WTC11 (cell line): Measurements from ENCODE around the gene PDK4. TPM values are rescaled to one million over a fixed set of nuclear protein-coding genes. Genes with fewer than 3 reads are reported as not detected.
A peak's percentile ranks its signal among the peaks of the same experiment; 100 is the strongest.

ENCODE experiments used
- ATAC-seq: fragments of 200-7000 bp; cut with Tn5 transposase; 2 replicates; pipeline ENCODE4 v1.10.0; 2021; ENCODE audit warnings: mild to moderate bottlenecking, moderate library complexity
- CTCF ChIA-PET: fragments of 300-600 bp; sonication (Branson Sonifier 250); formaldehyde crosslinking; loops from one replicate; lab custom pipeline; 2021; ENCODE audit warnings: antibody characterized with exemption; lab: Charles Lee
- POLR2A ChIA-PET: fragments of 350-600 bp; sonication (Branson Sonifier 250); formaldehyde crosslinking; loops from one replicate; lab custom pipeline; 2021; ENCODE audit warnings: antibody characterized with exemption; lab: Charles Lee
- DNase-seq: peaks from one replicate; pipeline ENCODE4 v3.0.0; 2021; ENCODE audit warnings: low spot score
- H3K27ac Mint-ChIP-seq: 2 replicates; pipeline ENCODE4 v1.8.0; 2021; ENCODE audit warnings: mixed read lengths
- H3K27me3 Mint-ChIP-seq: 2 replicates; pipeline ENCODE4 v1.8.0; 2021; ENCODE audit warnings: low read depth, mild to moderate bottlenecking, moderate library complexity, mixed read lengths
- H3K36me3 Mint-ChIP-seq: 2 replicates; pipeline ENCODE4 v1.8.0; 2021; ENCODE audit warnings: mixed read lengths
- H3K4me1 Mint-ChIP-seq: 2 replicates; pipeline ENCODE4 v1.8.0; 2022; ENCODE audit warnings: mixed read lengths
- H3K4me3 Mint-ChIP-seq: 2 replicates; pipeline ENCODE4 v1.8.0; 2021; ENCODE audit warnings: mild to moderate bottlenecking, moderate library complexity, mixed read lengths
- H3K9me3 Mint-ChIP-seq: 2 replicates; pipeline ENCODE4 v1.8.0; 2021; ENCODE audit warnings: mixed read lengths
- ARID4B ChIP-seq: sonication (generic); formaldehyde crosslinking; IDR thresholded peaks from 2 replicates; pipeline ENCODE4 v1.8.0; 2023; ENCODE audit warnings: missing genetic modification reagents, mild to moderate bottlenecking, borderline replicate concordance
- ATF1 ChIP-seq: sonication (generic); formaldehyde crosslinking; IDR thresholded peaks from 2 replicates; pipeline ENCODE4 v1.8.1; 2023; ENCODE audit warnings: mild to moderate bottlenecking, moderate library complexity, missing genetic modification reagents
- ESRRA ChIP-seq: sonication (generic); formaldehyde crosslinking; IDR thresholded peaks from 2 replicates; pipeline ENCODE4 v1.8.1; 2022; ENCODE audit warnings: mild to moderate bottlenecking, missing genetic modification reagents, borderline replicate concordance
- FOXK1 ChIP-seq: sonication (generic); formaldehyde crosslinking; IDR thresholded peaks from 2 replicates; pipeline ENCODE4 v1.8.0; 2022; ENCODE audit warnings: mild to moderate bottlenecking, moderate library complexity, missing genetic modification reagents
- GABPB1 ChIP-seq: sonication (generic); formaldehyde crosslinking; IDR thresholded peaks from 2 replicates; pipeline ENCODE4 v1.8.1; 2023; ENCODE audit warnings: mild to moderate bottlenecking, missing genetic modification reagents
- GRHL2 ChIP-seq: fragments of 250-450 bp; sonication (Bioruptor Pico); IDR thresholded peaks from 2 replicates; pipeline ENCODE4 v1.8.0; 2022; ENCODE audit warnings: mild to moderate bottlenecking, moderate library complexity; ENCODE audit not compliant: insufficient replicate concordance, severe bottlenecking
- HMGXB4 ChIP-seq: sonication (generic); formaldehyde crosslinking; IDR thresholded peaks from 2 replicates; pipeline ENCODE4 v1.8.1; 2023; ENCODE audit warnings: mild to moderate bottlenecking, moderate library complexity, missing genetic modification reagents
- KAT7 ChIP-seq: sonication (generic); formaldehyde crosslinking; IDR thresholded peaks from 2 replicates; pipeline ENCODE4 v1.8.1; 2023; ENCODE audit warnings: missing genetic modification reagents, mild to moderate bottlenecking, borderline replicate concordance
- MXD4 ChIP-seq: fragments of 250-450 bp; sonication (Bioruptor Pico); IDR thresholded peaks from 2 replicates; pipeline ENCODE4 v1.8.0; 2021; ENCODE audit warnings: mild to moderate bottlenecking, moderate library complexity, borderline replicate concordance
- NFATC4 ChIP-seq: fragments of 250-450 bp; sonication (Bioruptor Pico); IDR thresholded peaks from 2 replicates; pipeline ENCODE4 v1.9.0; 2021; ENCODE audit warnings: mild to moderate bottlenecking
- NFYB ChIP-seq: sonication (generic); formaldehyde crosslinking; conservative IDR thresholded peaks from 2 replicates; pipeline ENCODE4 v1.8.0; 2022; ENCODE audit warnings: low read depth, missing genetic modification reagents
- NR1H2 ChIP-seq: sonication (generic); formaldehyde crosslinking; IDR thresholded peaks from 2 replicates; pipeline ENCODE4 v1.9.0; 2021; ENCODE audit warnings: mild to moderate bottlenecking, moderate library complexity, missing genetic modification reagents
- NR2C2 ChIP-seq: sonication (generic); formaldehyde crosslinking; IDR thresholded peaks from 2 replicates; pipeline ENCODE4 v1.8.0; 2022; ENCODE audit warnings: mild to moderate bottlenecking, missing genetic modification reagents
- PREB ChIP-seq: sonication (generic); formaldehyde crosslinking; IDR thresholded peaks from 2 replicates; pipeline ENCODE4 v1.8.1; 2022; ENCODE audit warnings: mild to moderate bottlenecking, missing genetic modification reagents, moderate library complexity, borderline replicate concordance
- RELA ChIP-seq: sonication (generic); formaldehyde crosslinking; IDR thresholded peaks from 2 replicates; pipeline ENCODE4 v1.8.1; 2022; ENCODE audit warnings: missing genetic modification reagents, mild to moderate bottlenecking, borderline replicate concordance
- SOX15 ChIP-seq: fragments of 250-450 bp; sonication (Bioruptor Pico); IDR thresholded peaks from 2 replicates; pipeline ENCODE4 v1.9.0; 2021; ENCODE audit warnings: mild to moderate bottlenecking
- SP1 ChIP-seq: sonication (generic); formaldehyde crosslinking; conservative IDR thresholded peaks from 2 replicates; pipeline ENCODE4 v1.8.1; 2022; ENCODE audit warnings: missing genetic modification reagents
- TP53 ChIP-seq: sonication (generic); formaldehyde crosslinking; IDR thresholded peaks from 2 replicates; pipeline ENCODE4 v1.8.1; 2023; ENCODE audit warnings: mild to moderate bottlenecking, missing genetic modification reagents
- USF2 ChIP-seq: sonication (generic); formaldehyde crosslinking; IDR thresholded peaks from 2 replicates; pipeline ENCODE4 v1.8.1; 2023; ENCODE audit warnings: mild to moderate bottlenecking, missing genetic modification reagents, moderate library complexity
- ZMAT4 ChIP-seq: fragments of 250-450 bp; sonication (Bioruptor Pico); IDR thresholded peaks from 2 replicates; pipeline ENCODE4 v1.9.0; 2021; ENCODE audit warnings: mild to moderate bottlenecking
- ZNF121 ChIP-seq: sonication (generic); formaldehyde crosslinking; IDR thresholded peaks from 2 replicates; pipeline ENCODE4 v1.8.0; 2023; ENCODE audit warnings: missing genetic modification reagents
- ZNF219 ChIP-seq: sonication (generic); formaldehyde crosslinking; IDR thresholded peaks from 2 replicates; pipeline ENCODE4 v1.8.0; 2023; ENCODE audit warnings: missing genetic modification reagents, mild to moderate bottlenecking, borderline replicate concordance
- ZNF396 ChIP-seq: fragments of 250-450 bp; sonication (Bioruptor Pico); IDR thresholded peaks from 2 replicates; pipeline ENCODE4 v1.8.0; 2021; ENCODE audit warnings: mild to moderate bottlenecking, moderate library complexity, borderline replicate concordance
- ZNF416 ChIP-seq: fragments of 250-450 bp; sonication (Bioruptor Pico); IDR thresholded peaks from 2 replicates; pipeline ENCODE4 v1.9.0; 2021; ENCODE audit warnings: mild to moderate bottlenecking, inconsistent platforms
- ZNF423 ChIP-seq: fragments of 250-450 bp; sonication (Bioruptor Pico); IDR thresholded peaks from 2 replicates; pipeline ENCODE4 v2.1.2; 2022; ENCODE audit warnings: mild to moderate bottlenecking, moderate library complexity
- total RNA-seq: library from RNA; stranded (reverse); gene quantifications from 3 replicates; pipeline ENCODE4 v1.2.3, GENCODE V29; 2021

PDK4 gene
- total RNA-seq, 1 experiment from 2014 or later: 0.31 TPM

- ChIA-PET CTCF (interaction anchor here (0.8 to 1.2 kb wide), 7 partner anchors 19 to 452 kb away, joined by 3 to 5 read pairs (median 4); no protein-coding TSS in a partner anchor), POLR2A (interaction anchor here (0.7 kb wide), 1 partner anchor 1018 kb away, joined by 7 read pairs; no protein-coding TSS in a partner anchor)
- Mint-ChIP-seq H3K4me3 (no peak overlapping the region), H3K27ac (no peak overlapping the region), H3K9me3 (peaks cover 10% of the 10 kb centered on the region), H3K4me1 (peaks cover 12% of the 10 kb centered on the region), H3K36me3 (no peaks in the 10 kb centered on the region; the same call in 1 of the 2 replicates), H3K27me3 (peaks cover 60% of the 10 kb centered on the region)
- TF ChIP-seq NR1H2 (no peak), ZNF416 (CRISPR knock-in tag) (no peak), MXD4 (no peak), ESRRA (CRISPR knock-in tag) (no peak), GABPB1 (CRISPR knock-in tag) (peak; percentile 55; the same call in 1 of the 2 replicates), ATF1 (CRISPR knock-in tag) (no peak), FOXK1 (peak; percentile 57; the same call in 1 of the 2 replicates)
- ATAC-seq (peak; percentile 98), DNase-seq (peak; percentile 62)
These were observed 12.2 kb upstream of the PDK4 start for GRCh38 chr7:95608359-95609173.

GRCh38 chr7:95607561-95607960 lies 11.2 kb upstream of the PDK4 start:
- Mint-ChIP-seq H3K36me3 (no peaks in the 10 kb centered on the region; the same call in 1 of the 2 replicates), H3K4me1 (peaks cover 12% of the 10 kb centered on the region), H3K27ac (no peak overlapping the region), H3K27me3 (peaks cover 57% of the 10 kb centered on the region), H3K4me3 (no peak overlapping the region), H3K9me3 (peaks cover 8% of the 10 kb centered on the region)
- no peak for DNase-seq
- TF ChIP-seq NFATC4 (no peak), ARID4B (CRISPR knock-in tag) (no peak), ZNF219 (CRISPR knock-in tag) (no peak), ZNF396 (CRISPR knock-in tag) (no peak), ZNF423 (CRISPR knock-in tag) (no peak), GABPB1 (CRISPR knock-in tag) (no peak), RELA (no peak), GRHL2 (CRISPR knock-in tag) (no peak), TP53 (no peak)
- TF ChIP-seq, all 79 proteins: peak for 0
- POLR2A ChIA-PET: no interaction called here
- ATAC-seq: no peak
- CTCF ChIA-PET: no interaction called here

- peaks cover 8% of the 10 kb centered on the region for H3K9me3 Mint-ChIP-seq
- H3K4me1 Mint-ChIP-seq: peaks cover 12% of the 10 kb centered on the region
These were observed 9.0 kb upstream of the PDK4 start for GRCh38 chr7:95605275-95605674.

More at GRCh38 chr7:95605275-95605674, 9.0 kb upstream of the PDK4 start:
- H3K27me3 Mint-ChIP-seq: peaks cover 48% of the 10 kb centered on the region
- H3K27ac Mint-ChIP-seq: no peak overlapping the region
- no peak overlapping the region for H3K4me3 Mint-ChIP-seq
- POLR2A ChIA-PET: no interaction called here
- CTCF ChIA-PET: no interaction called here
- DNase-seq: no peak
- TF ChIP-seq HMGXB4 (CRISPR knock-in tag) (no peak), KAT7 (no peak), USF2 (no peak), ZNF219 (CRISPR knock-in tag) (no peak), PREB (CRISPR knock-in tag) (no peak), NR2C2 (CRISPR knock-in tag) (no peak), SOX15 (no peak), ATF1 (CRISPR knock-in tag) (no peak), ZNF121 (CRISPR knock-in tag) (no peak), ZMAT4 (CRISPR knock-in tag) (no peak), SP1 (CRISPR knock-in tag) (no peak), NFYB (CRISPR knock-in tag) (no peak)
- no peaks in the 10 kb centered on the region; the same call in 1 of the 2 replicates for H3K36me3 Mint-ChIP-seq
- no peak for ATAC-seq
